GM18951 (cell line): Measurements from ENCODE around the gene ZNF740.

Experiments
- POLR2A ChIP-seq: IDR thresholded peaks from 4 replicates; pipeline ENCODE4 v1.6.1; 2011; ENCODE audit warnings: mild to moderate bottlenecking; ENCODE audit not compliant: insufficient read length, insufficient read depth; ENCODE audit errors: extremely low read depth
- in situ Hi-C: fragments of 300-500 bp; cut with MboI; formaldehyde crosslinking; loops from one replicate; pipeline ENCODE4 v1.12.0; 2022; ENCODE audit warnings: low sequenced_read_pairs, mixed read lengths, inconsistent platforms; ENCODE audit not compliant: unreplicated experiment

ZNF740 gene

GRCh38 chr12:53225635-53226424 is 45.3 kb downstream of the ZNF740 start:
- TF ChIP-seq POLR2A, result no peak
- in situ Hi-C loops, result no loop called here

- TF ChIP-seq POLR2A, result no peak
- in situ Hi-C loops, result no loop called here
Observed at GRCh38 chr12:53226815-53227214, 46.3 kb downstream of the ZNF740 start.

- TF ChIP-seq POLR2A, result no peak
- in situ Hi-C loops, result no loop called here
Observed at GRCh38 chr12:53227341-53227740, 46.8 kb downstream of the ZNF740 start.

GRCh38 chr12:53227836-53228235 is 47.3 kb downstream of the ZNF740 start:
- in situ Hi-C loops, result no loop called here
- no peak for TF ChIP-seq POLR2A

GRCh38 chr12:53229454-53229853 is 48.9 kb downstream of the ZNF740 start:
- in situ Hi-C loops, result no loop called here
- TF ChIP-seq POLR2A, result no peak

DNA sequence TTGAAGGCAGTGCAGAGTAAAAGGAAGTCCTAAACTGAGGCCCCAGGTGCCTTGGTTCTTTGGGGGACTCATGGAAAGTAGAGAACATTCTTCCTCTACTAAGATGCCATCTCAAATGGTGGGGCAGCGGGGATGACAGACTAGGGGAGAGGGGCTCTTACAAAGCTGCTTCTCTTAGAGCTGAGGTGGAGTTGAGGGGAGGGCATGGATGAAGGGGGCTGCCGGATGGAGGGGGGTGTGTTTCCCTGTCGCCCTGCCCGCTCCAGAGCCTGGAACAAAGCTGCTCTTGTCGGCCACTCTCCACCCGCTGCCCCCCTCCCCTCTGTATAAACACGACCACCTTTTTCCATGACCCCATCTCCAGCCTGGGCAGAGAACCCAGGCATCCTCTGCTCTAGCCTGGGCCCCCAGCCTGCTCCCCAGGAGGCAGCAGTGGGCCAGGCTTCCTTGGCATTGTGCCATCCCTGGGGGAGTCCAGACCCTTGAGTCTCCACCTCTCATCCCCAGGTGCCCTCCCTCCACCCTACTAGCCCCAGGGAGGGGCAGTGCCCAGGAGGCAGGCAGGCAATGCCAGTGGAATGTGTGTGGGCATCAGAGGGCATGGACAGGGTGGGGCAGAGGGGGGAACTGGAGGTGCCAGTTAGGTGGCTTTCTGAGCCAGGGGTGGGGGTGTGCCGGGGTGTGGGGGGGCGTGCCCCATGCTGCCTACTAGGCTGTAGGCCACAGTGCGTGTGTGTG is 49.8 kb downstream of the ZNF740 start:
- no peak for TF ChIP-seq POLR2A
- in situ Hi-C loops, result no loop called here

DNA sequence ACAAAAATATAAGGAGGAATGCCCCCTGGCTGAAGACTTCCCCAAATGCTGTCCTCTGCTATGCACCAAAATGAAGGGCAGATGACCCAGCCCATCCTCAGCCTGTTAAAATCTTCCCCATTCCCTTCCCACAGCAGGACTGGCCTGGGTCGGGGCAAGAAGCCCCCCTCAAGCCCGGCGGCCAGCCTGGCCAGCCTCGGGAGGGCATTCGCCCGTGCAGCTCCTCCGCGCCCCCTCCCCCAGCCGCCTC is 51.1 kb downstream of the ZNF740 start:
- in situ Hi-C loops, result no loop called here
- no peak for TF ChIP-seq POLR2A

- no peak for TF ChIP-seq POLR2A
- in situ Hi-C loops, result no loop called here
Observed at GRCh38 chr12:53231921-53232645, 51.6 kb downstream of the ZNF740 start, which contains the start of gene RARG. Gene RARG (minus strand): TSS chr12:53232209. CDS start chr12:53227545, 4,664 bp downstream.

GRCh38 chr12:53232646-53233461 is 52.3 kb downstream of the ZNF740 start:
- TF ChIP-seq POLR2A, result no peak
- in situ Hi-C loops, result no loop called here

GRCh38 chr12:53233671-53234121 is 53.2 kb downstream of the ZNF740 start:
- in situ Hi-C loops, result no loop called here
- TF ChIP-seq POLR2A, result no peak

GRCh38 chr12:53234271-53234914 is 53.9 kb downstream of the ZNF740 start:
- in situ Hi-C loops, result no loop called here
- TF ChIP-seq POLR2A, result no peak

GRCh38 chr12:53235164-53235563 is 54.6 kb downstream of the ZNF740 start:
- no peak for TF ChIP-seq POLR2A
- in situ Hi-C loops, result no loop called here
